Hepatic stellate cell (primary cell): ENCODE measurements around the gene PRSS48.
A peak's percentile ranks its signal among the peaks of the same experiment; 100 is the strongest.
"Not testable (repeated sequence)": the region's sequence is repeated elsewhere in the genome, so short reads cannot be mapped to it uniquely, and the experiment has no call there.

Experiments used
- DNase-seq: peaks from one replicate; pipeline ENCODE4 v3.0.0; 2011; ENCODE audit warnings: low spot score

PRSS48 gene, protein sequence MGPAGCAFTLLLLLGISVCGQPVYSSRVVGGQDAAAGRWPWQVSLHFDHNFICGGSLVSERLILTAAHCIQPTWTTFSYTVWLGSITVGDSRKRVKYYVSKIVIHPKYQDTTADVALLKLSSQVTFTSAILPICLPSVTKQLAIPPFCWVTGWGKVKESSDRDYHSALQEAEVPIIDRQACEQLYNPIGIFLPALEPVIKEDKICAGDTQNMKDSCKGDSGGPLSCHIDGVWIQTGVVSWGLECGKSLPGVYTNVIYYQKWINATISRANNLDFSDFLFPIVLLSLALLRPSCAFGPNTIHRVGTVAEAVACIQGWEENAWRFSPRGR

DNA sequence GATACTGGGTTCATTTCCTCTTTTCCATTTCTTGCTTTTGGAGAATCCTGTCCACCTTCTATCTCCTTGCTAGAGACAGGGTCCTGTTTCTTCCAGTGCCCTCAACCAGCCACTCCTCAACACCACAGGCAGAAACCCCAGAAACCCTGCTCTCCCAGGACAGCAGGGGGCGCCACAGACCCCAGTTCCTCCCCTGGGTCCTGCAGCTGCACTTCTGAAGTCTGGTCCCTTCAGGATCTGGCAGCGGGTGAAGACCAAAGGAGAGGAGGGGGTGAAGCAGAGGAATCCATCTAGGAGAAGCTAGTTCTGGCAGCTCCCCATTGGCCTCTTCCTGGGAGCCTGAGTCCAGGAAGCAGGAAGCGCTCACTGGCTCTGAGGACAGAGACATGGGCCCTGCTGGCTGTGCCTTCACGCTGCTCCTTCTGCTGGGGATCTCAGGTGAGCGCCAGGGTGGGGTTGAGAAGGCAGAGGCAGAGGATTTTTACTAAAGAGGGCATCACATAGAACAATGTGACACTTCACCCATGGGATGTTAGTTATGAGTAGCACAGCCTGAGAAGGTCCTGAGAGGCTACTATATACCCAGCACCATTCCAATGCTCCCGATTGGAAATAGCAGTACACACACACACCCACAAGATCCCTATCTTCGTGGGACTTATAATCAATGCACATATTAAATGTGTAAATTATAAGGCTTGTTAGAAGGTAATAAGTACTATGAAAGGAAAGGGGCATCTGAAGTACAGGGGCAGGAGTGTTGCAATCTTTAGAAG, at the start of gene PRSS48:
TSS of gene PRSS48 (plus strand) at position 375 of the 776 bp plus-strand sequence. CDS start at position 387, 12 bp downstream.
- peak; percentile 63 for DNase-seq

DNA sequence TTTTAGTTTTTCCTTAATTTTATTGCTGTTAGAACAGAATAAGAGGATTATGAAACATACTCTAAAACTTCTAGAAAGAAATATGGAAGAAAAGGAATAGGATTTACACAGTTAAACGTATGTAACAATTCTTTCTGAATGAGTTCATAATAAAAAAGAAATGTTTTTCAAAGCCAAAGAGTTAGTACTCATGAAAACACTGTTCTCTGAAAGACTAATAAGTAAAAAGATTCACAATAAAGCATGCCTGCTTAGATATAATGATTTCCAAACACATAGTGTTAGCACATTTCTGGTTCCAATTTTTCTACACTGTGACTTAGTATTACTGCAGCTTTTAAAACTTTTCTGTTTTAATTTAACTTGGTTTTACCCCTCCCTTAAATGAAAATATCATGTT, 49.8 kb upstream of the PRSS48 start:
- DNase-seq: no peak

DNA sequence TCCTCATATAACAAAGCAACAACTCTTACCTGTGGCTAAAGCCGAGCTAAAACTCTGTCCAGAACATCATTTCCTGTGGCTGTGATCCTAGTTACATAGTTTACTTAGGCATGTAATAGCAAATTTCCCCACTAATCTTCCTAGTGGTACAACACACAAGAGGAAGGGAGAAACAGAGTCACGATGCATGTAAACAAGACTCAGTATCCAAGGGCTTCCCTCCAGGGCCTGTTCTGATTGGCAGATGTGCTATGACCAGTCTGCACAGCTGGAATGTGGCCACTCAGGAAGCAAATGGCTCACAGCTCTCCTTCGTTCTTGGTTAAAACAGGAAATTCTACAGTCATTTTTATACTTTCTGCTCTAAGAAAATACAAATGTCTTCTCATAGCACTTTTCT, 49.2 kb upstream of the PRSS48 start:
- DNase-seq: peak; percentile 54

DNA sequence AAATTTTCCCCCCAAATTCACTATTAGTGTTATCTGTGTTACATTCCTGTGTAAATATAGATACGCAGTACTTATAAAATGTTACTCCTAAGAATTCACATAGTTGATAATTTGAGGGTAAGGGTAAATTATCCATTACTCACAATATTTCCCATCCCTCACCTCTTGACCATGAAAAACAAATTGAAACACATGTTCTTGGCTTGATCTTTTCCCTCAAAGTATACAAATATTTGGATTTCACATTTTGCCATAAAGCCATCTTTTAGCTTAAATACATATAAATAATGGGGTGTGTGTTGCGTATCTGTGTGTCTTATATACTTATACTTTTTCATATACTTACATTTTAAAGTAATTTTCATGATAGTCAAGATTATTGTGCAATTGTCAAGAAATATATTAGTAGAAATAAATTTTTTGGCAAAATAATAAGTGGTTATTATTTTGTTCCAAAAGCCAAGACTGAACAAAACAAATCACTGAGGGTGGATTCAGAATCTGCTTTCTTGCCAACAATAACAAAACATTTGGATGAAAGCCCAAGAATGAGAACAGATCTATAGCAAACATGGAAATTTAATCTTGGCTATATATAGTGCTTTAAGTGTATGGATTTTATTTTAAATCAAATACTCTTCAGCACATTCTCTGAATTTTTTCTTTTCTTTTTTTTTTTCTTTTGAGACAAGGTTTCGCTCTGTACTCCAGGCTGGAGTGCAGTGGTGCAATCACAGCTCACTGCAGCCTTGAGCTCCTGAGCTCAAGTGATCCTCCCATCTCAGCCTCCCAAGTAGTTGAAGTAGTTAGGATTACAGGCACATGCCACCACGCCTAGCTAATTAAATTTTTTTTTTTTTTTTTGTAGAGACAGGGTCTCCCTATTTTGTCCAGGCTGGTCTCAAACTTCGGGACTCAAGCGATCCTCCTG, 48.5 kb upstream of the PRSS48 start:
- DNase-seq: no peak

GRCh38 chr4:151231915-151232595, 44.9 kb upstream of the PRSS48 start:
- no peak for DNase-seq

DNA sequence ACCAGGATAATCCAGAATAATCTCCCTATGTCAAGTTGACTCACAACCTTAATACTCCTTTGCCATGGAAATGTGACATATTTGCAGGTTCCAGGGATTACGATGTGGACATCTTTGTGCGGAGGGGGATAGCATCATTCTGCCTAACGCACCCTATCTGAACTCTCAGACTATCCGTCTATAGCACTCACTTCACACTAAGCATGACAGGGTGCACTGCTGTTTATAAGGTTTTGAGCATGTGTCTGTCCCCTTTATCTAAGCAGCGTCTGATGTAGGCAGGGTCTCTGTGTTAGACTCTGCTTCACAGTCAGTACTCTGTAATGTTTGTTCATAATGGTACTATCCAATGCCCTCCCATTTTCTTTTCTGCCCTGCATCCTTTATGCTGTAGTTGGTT, 43.4 kb upstream of the PRSS48 start:
- DNase-seq: no peak

DNA sequence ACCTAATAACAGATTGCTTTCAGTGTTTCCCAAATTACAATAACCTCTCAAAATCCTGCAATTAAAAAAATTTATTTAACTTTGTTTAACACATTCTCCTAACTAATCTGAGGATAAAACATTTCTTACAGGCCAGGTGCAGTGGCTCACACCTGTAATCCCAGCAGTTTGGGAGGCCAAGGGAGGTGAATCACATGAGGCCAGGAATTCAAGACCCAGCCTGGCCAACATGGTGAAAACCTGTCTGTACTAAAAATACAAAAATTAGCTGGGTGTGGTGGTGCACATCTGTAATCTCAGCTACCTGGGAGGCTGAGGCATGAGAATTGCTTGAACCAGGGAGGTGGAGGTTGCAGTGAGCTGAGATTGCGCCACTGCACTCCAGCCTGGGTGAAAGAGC, 41.6 kb upstream of the PRSS48 start:
- DNase-seq: not testable (repeated sequence)

- DNase-seq: no peak
These were observed 40.9 kb upstream of the PRSS48 start for GRCh38 chr4:151236036-151236435.

- DNase-seq: no peak
These were observed 38.5 kb upstream of the PRSS48 start for GRCh38 chr4:151238477-151238876.

DNA sequence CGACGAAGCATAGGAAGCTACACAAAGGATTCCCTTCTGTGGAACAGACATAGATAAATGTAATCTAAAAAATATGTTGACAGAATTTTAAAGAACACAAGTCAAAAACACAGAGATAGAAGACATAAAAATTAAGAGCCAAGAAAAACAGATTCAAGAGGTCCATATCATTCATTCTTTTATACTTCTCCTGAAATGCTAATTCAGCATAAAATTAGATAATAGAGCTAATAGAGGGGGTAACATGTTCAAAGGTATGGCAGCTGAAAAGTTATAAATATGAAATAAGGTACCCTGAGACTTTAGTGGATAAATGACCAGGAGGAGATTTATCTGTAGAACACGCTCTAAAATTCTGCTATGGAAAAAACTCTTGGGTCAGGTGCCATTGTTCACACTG, 37.4 kb upstream of the PRSS48 start:
- no peak for DNase-seq

DNA sequence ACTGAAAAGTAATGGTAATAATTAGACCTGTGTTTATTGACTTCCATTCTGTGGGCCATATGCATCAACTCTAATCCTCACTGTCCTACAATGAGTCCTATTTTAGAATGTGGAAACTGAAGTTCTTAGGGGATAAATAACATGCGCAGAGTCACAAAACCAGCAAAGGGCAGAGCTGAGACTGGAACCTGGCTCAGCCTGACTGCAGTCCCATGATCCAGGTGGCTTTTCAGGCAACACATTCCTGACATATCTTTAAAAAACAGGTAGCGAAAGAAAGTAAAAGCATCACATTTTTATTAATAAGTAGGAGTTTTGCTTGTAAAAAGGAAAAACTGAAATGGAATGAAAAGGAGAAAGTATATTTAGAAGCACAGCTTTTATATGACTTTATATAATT, 34.7 kb upstream of the PRSS48 start:
- DNase-seq: no peak

DNA sequence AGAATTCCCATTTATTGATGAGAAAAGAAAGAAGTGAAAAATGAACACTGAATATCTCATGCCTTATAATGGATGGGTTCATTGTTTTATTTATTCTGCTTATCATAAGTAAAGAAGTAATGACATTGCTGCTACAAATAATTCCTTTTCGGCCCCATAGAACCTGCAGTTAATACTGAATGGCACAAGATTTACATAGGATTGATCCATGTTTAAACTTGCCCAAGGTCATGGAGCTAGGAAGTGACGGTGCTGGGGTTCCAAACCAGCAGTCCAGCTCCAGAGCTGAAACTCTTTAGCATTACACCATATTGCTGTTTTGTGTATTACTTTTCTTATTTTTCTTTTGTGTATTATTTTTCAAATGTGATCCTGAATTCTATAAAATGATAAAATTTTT, 30.2 kb upstream of the PRSS48 start:
- no peak for DNase-seq

GRCh38 chr4:151247395-151247794, 29.6 kb upstream of the PRSS48 start:
- DNase-seq: no peak

- DNase-seq: no peak
These were observed 28.4 kb upstream of the PRSS48 start for GRCh38 chr4:151248519-151248918.

- DNase-seq: no peak
These were observed 26.3 kb upstream of the PRSS48 start for GRCh38 chr4:151250706-151251105.

- DNase-seq: no peak
These were observed 25.2 kb upstream of the PRSS48 start for GRCh38 chr4:151251603-151252304.

DNA sequence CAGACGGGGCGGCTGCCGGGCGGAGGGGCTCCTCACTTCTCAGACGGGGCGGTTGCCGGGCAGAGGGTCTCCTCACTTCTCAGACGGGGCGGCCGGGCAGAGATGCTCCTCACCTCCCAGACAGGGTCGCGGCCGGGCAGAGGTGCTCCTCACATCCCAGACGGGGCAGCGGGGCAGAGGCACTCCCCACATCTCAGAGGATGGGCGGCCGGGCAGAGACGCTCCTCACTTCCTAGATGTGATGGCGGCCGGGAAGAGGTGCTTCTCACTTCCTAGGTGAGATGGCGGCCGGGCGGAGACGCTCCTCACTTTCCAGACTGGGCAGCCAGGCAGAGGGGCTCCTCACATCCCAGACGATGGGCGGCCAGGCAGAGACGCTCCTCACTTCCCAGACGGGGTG, 21.7 kb upstream of the PRSS48 start:
- not testable (repeated sequence) for DNase-seq

DNA sequence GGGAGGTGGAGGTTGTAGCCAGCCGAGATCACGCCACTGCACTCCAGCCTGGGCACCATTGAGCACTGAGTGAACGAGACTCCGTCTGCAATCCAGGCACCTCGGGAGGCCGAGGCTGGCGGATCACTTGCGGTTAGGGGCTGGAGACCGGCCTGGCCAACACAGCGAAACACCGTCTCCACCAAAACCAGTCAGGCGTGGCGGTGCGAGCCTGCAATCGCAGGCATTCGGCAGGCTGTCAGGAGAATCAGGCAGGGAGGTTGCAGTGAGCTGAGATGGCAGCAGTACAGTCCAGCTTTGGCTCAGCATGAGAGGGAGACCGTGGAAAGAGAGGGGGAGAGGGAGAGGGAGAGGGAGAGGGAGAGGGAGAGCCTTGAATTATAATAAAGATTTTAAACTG, 21.3 kb upstream of the PRSS48 start:
- DNase-seq: not testable (repeated sequence)

GRCh38 chr4:151256134-151256533, 20.8 kb upstream of the PRSS48 start:
- no peak for DNase-seq

DNA sequence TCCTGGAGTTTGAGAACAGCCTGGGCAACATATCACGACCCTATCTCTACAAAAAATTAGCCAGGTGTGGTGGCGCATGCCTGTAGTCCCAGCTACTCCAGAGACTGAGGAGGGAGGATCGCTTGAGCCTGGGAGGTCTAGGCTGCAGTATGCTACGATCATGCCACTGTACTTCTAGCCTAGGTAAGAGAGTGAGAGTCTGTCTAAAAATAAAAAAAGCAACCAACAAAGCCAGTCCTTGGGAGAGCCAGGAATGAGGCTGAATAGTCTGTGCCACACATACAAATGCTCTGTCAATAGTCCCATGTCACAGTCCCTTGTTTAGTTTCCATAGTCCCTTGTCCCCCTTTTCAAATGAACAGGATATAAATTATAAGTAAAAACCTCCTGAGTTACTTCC, 19.3 kb upstream of the PRSS48 start:
- DNase-seq: no peak

DNA sequence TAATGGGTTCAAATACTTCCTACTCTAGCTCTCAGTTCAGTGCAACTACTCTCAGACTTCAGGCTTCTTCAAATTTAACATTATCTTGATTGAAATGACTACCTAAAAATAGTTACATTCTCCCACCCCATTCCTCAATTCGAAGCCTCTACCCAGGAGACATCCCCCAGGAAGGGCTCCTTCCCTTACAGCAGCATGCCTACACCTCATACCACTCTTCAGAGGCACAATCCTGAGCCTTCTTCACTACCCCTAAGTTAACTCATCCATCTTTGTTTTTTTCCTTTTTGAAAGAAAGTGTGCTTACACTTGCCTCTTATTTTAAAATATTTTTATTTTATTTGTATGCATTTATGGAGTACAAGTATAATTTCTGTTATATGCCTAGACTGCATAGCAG, 17.2 kb upstream of the PRSS48 start:
- DNase-seq: no peak
